Epithelial cell of proximal tubule (primary cell): Measurements from ENCODE around the gene IRF2. TPM values are rescaled to one million over a fixed set of nuclear protein-coding genes. Genes with fewer than 3 reads are reported as not detected.

ENCODE experiments used
- DNase-seq: peaks from one replicate; pipeline ENCODE4 v3.0.0-alpha.2; 2011; ENCODE audit warnings: low read depth
- H3K4me3 ChIP-seq: 2 replicates; pipeline ENCODE4 v1.5.1; 2011; ENCODE audit warnings: low read depth, mild to moderate bottlenecking, low read length
- CTCF ChIP-seq: conservative IDR thresholded peaks from 2 replicates; pipeline ENCODE4 v1.5.1; 2012; ENCODE audit warnings: low read depth, mild to moderate bottlenecking, low read length
- total RNA-seq: library from RNA; depleted of rRNA; stranded (reverse); fragments of >200 nt; gene quantifications from 2 replicates; pipeline ENCODE4 v1.2.3, GENCODE V29; 2015

The IRF2 gene
- total RNA-seq, 1 donor from 2014 or later, result 22.5 TPM

GRCh38 chr4:184387351-184387750 is 87.0 kb downstream of the IRF2 start:
- no peak for TF ChIP-seq CTCF
- no peak for DNase-seq
- H3K4me3 ChIP-seq, result no peak overlapping the region

DNA sequence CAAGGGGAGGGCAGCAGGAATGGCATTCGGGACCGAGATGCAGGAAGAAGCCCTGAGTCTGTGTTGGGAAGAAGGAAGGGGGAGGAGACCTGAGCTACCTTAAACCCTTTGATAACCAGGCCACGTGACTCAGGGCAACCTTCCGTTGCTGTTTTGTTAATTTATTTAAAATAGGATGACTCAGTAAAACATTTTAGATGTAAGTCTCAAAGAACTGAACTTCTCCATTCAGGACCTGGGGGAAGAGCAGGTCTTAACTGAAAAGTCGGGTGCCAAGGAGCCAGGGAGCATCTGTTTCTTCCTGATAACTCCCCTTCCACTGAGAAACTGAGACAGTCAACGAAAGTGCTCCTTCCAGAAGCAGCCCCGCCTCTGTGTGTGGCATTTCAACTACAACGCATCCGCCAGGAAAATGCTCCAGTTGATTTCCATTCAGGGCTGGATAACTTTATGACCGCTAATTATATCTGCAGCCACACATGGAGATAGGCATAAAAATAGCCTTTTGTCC is 88.0 kb downstream of the IRF2 start:
- DNase-seq, result no peak
- H3K4me3 ChIP-seq, result no peak overlapping the region
- TF ChIP-seq CTCF, result no peak

GRCh38 chr4:184385705-184386141 is 88.6 kb downstream of the IRF2 start:
- no peak overlapping the region for H3K4me3 ChIP-seq
- DNase-seq, result no peak
- TF ChIP-seq CTCF, result no peak

- no peak overlapping the region for H3K4me3 ChIP-seq
- DNase-seq, result no peak
- no peak for TF ChIP-seq CTCF
These were observed 89.4 kb downstream of the IRF2 start for GRCh38 chr4:184384810-184385557.

DNA sequence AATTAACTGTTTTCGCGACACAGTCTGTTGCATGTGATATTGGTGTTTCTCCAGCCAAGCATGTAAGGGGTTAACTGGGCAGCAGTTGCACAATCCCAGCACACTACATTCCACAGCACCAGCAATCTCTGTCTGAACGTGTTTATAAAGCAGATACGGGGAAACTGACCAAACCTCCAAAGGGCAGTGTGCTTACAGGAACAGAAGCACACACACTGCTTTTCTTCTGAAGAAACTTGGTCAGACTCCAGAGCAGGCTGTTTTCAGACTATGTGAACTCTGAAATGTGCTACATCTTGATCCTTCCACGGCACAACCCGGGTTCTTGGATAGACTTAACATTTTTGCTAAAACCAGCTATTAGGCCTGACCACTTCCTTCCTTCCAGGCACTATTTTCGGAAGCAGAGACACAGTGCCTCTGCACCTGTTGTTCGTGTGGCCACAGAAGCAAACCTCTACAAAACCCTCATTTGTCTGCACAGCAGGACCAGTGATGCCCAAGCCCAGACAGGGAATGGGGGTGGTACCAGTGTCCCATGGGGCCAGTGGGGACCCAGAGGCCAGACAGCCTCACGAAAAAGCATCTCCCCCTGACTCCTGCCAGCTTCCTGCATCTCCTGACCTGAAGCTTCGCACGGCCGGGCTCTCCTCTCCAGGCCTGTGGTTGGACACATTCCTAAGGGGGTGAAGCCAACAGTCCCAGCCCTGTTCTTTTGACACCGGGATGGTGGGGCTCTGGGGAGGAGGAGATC is 90.1 kb downstream of the IRF2 start:
- no peak for TF ChIP-seq CTCF
- peak overlapping the region; percentile 24 for H3K4me3 ChIP-seq
- peak; percentile 90 for DNase-seq

DNA sequence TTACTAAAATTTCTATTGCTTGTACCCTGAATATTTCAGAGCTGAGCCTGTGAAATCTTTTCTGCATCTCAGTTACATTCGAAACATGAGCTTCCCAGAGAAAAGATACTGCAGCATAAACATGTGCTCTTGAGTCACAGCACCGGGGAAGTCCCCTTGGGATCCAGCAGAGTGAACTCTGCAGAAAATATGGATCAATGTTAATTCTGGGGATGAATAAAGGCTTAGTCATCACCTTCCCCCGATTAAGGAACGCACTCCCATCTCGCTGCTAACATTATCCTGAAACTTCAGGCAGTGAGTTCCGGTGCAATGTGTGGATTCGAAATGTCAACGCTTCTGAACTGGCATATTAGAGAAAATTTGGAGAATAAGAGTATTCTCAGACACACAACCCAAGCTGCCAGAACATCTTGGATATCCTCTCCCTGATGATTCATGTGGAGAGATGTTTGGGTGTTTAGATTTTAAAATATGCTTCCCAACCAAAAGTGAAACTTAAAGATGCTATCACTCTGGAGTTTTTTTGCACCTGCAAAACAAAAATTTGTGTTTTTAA is 90.8 kb downstream of the IRF2 start:
- TF ChIP-seq CTCF, result no peak
- peak; percentile 89 for DNase-seq
- peak overlapping the region; percentile 24 for H3K4me3 ChIP-seq
